Smooth muscle cell (in vitro differentiated cells): Measurements from ENCODE around the gene NUPR1. TPM values are rescaled to one million over a fixed set of nuclear protein-coding genes. Genes with fewer than 3 reads are reported as not detected.
"Not testable (repeated sequence)": the region's sequence is repeated elsewhere in the genome, so short reads cannot be mapped to it uniquely, and the experiment has no call there.

Experiments
- DNase-seq: peaks from one replicate; lab custom pipeline; 2025; ENCODE audit not compliant: unreplicated experiment; lab: John Stamatoyannopoulos, UW
- H2AFZ ChIP-seq: fragments of 200-600 bp; sonication (generic); 2 replicates; pipeline ENCODE4 v1.6.0; 2016; ENCODE audit warnings: antibody characterized with exemption, low read depth, mild to moderate bottlenecking
- H3F3A ChIP-seq: fragments of 200-600 bp; sonication (generic); 2 replicates; pipeline ENCODE4 v1.6.0; 2017; ENCODE audit warnings: antibody characterized with exemption, low read depth
- H3K27ac ChIP-seq: fragments of 200-600 bp; sonication (generic); 2 replicates; pipeline ENCODE4 v1.5.1; 2016; ENCODE audit warnings: low read depth, mild to moderate bottlenecking
- H3K27me3 ChIP-seq: fragments of 200-600 bp; sonication (generic); 2 replicates; pipeline ENCODE4 v1.6.1; 2016; ENCODE audit warnings: low read depth, mild to moderate bottlenecking
- H3K36me3 ChIP-seq: fragments of 200-600 bp; sonication (generic); 2 replicates; pipeline ENCODE4 v1.5.1; 2016; ENCODE audit warnings: low read depth
- H3K4me1 ChIP-seq: fragments of 200-600 bp; sonication (generic); 2 replicates; pipeline ENCODE4 v1.5.1; 2016; ENCODE audit warnings: low read depth
- H3K4me2 ChIP-seq: fragments of 200-600 bp; sonication (generic); 2 replicates; pipeline ENCODE4 v1.6.0; 2016; ENCODE audit warnings: mild to moderate bottlenecking
- H3K4me3 ChIP-seq: fragments of 200-600 bp; sonication (generic); 2 replicates; pipeline ENCODE4 v1.5.1; 2016; ENCODE audit warnings: mild to moderate bottlenecking
- H3K79me2 ChIP-seq: fragments of 200-600 bp; sonication (generic); 2 replicates; pipeline ENCODE4 v1.6.0; 2016; ENCODE audit warnings: low read depth, mild to moderate bottlenecking
- H3K9ac ChIP-seq: fragments of 200-600 bp; sonication (generic); 2 replicates; pipeline ENCODE4 v1.6.0; 2016; ENCODE audit warnings: low read depth
- H3K9me3 ChIP-seq: fragments of 200-600 bp; sonication (generic); replicated peaks from 2 replicates; pipeline ENCODE4 v1.5.1; 2016; ENCODE audit warnings: low read depth
- H4K20me1 ChIP-seq: fragments of 200-600 bp; sonication (generic); 2 replicates; pipeline ENCODE4 v1.6.0; 2016; ENCODE audit warnings: low read depth
- WGBS: methylation state at CpG from one replicate; pipeline ENCODE4 v1.1.7; 2016; ENCODE audit warnings: low lambda C conversion rate; 5-methylcytosine and 5-hydroxymethylcytosine counted together
- polyA plus RNA-seq: library from polyadenylated mRNA; unstranded; fragments of >200 nt; fragmentation: Nextera tagmentation; extraction: Ambion mirVana; gene quantifications from 2 replicates; pipeline ENCODE4 v1.2.1, GENCODE V29; 2016
- total RNA-seq: library from RNA; depleted of rRNA; stranded (reverse); fragments of >200 nt; gene quantifications from 2 replicates; pipeline ENCODE4 v1.2.3, GENCODE V29; 2014
- TF ChIP-seq, protein P1 (sequence below): fragments of 200-600 bp; sonication (generic); IDR thresholded peaks from 2 replicates; pipeline ENCODE4 v1.5.1; 2017; ENCODE audit warnings: borderline replicate concordance, mild to moderate bottlenecking, antibody characterized with exemption; ENCODE audit not compliant: insufficient read depth, poor library complexity, severe bottlenecking

The NUPR1 gene
- total and polyA plus RNA-seq, 2 experiments from 2014 or later = 0.67 to 22.2 TPM

DNA sequence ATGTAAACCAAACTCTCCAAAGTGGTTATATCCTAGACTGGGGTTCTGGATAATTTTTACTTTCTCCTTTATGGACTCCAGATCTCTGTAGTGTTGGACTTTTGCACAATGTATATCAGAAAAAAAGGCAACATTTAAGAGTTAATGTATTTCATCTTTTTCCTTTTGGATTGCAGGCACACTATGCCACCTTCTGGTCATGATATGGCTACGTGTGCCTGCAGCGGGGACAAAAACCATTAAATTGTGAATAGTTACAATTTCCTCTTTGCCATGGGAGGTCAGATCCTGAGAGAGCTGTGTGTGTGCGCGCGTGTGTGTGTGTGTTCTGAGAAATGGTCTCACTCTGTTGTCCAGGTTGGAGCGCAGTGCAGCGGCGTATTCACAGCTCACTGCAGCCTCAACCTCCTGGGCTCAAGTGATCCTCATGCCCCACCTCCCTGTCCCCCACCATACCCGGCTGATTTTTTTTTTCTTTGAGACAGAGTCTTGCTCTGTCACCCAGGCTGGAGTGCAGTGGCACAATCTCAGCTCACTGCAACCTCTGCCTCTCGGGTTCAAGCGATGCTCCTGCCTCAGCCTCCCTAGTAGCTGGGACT, 10.6 kb upstream of the NUPR1 start:
- Histone ChIP-seq H3K79me2 (no peaks in the 10 kb centered on the region), H3F3A (no peaks in the 10 kb centered on the region), H3K36me3 (no peaks in the 10 kb centered on the region), H3K27ac (no peak overlapping the region), H3K4me3 (no peak overlapping the region), H3K4me1 (no peaks in the 10 kb centered on the region), H4K20me1 (no peaks in the 10 kb centered on the region), H3K27me3 (no peaks in the 10 kb centered on the region), H2AFZ (no peak overlapping the region), H3K4me2 (no peak overlapping the region), H3K9me3 (no peaks in the 10 kb centered on the region), H3K9ac (no peak overlapping the region)
- 78% methylated on average over 11 of the region's 11 CpGs for WGBS
- TF ChIP-seq, protein P1, sequence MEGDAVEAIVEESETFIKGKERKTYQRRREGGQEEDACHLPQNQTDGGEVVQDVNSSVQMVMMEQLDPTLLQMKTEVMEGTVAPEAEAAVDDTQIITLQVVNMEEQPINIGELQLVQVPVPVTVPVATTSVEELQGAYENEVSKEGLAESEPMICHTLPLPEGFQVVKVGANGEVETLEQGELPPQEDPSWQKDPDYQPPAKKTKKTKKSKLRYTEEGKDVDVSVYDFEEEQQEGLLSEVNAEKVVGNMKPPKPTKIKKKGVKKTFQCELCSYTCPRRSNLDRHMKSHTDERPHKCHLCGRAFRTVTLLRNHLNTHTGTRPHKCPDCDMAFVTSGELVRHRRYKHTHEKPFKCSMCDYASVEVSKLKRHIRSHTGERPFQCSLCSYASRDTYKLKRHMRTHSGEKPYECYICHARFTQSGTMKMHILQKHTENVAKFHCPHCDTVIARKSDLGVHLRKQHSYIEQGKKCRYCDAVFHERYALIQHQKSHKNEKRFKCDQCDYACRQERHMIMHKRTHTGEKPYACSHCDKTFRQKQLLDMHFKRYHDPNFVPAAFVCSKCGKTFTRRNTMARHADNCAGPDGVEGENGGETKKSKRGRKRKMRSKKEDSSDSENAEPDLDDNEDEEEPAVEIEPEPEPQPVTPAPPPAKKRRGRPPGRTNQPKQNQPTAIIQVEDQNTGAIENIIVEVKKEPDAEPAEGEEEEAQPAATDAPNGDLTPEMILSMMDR = peak; percentile 40
- no peak for DNase-seq

- no peak overlapping the region for H3K4me2 ChIP-seq
- no peaks in the 10 kb centered on the region for H3K79me2 ChIP-seq
- TF ChIP-seq, protein P1 = no peak
- no peaks in the 10 kb centered on the region for H4K20me1 ChIP-seq
- 90% methylated on average over 11 of the region's 14 CpGs for WGBS
- no peaks in the 10 kb centered on the region for H3K36me3 ChIP-seq
- H3K4me3 ChIP-seq = no peak overlapping the region
- no peaks in the 10 kb centered on the region for H3F3A ChIP-seq
- no peaks in the 10 kb centered on the region for H3K27me3 ChIP-seq
- no peak overlapping the region for H2AFZ ChIP-seq
- H3K27ac ChIP-seq = no peak overlapping the region
- no peak for DNase-seq
- H3K9me3 ChIP-seq = no peaks in the 10 kb centered on the region
- H3K4me1 ChIP-seq = no peaks in the 10 kb centered on the region
- H3K9ac ChIP-seq = no peak overlapping the region
Measured at GRCh38 chr16:28548306-28548802, 9.6 kb upstream of the NUPR1 start.

DNA sequence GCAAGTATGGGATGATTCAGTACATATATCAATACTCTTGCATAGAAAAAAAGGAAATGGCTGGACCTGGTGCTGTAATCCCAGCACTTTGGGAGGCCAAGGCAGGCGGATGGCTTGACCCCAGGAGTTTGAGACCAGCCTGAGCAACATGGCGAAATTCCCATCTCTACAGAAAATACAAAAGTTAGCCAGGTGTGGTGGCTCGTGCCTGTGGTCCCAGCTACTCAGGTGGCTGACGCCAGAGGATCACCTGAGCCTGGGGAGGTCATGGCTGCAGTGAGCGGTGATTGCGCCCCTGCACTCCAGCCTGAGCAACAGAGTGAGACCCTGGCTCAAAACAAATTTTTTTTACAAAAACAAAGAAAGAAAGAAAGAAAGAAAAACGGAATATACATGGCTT, 7.9 kb upstream of the NUPR1 start:
- Histone ChIP-seq H3K4me1 (no peaks in the 10 kb centered on the region), H2AFZ (no peak overlapping the region), H4K20me1 (no peaks in the 10 kb centered on the region), H3F3A (no peaks in the 10 kb centered on the region), H3K36me3 (no peaks in the 10 kb centered on the region), H3K4me2 (no peak overlapping the region), H3K27ac (no peak overlapping the region), H3K4me3 (no peak overlapping the region), H3K27me3 (no peaks in the 10 kb centered on the region), H3K79me2 (no peaks in the 10 kb centered on the region), H3K9me3 (no peaks in the 10 kb centered on the region), H3K9ac (no peak overlapping the region)
- no peak for DNase-seq
- 87% methylated on average over 7 of the region's 7 CpGs for WGBS
- TF ChIP-seq, protein P1 = no peak

- not testable (repeated sequence) for H3K79me2 ChIP-seq, H4K20me1 ChIP-seq, DNase-seq, H3K27ac ChIP-seq, H3K4me3 ChIP-seq, H3K27me3 ChIP-seq, H3K36me3 ChIP-seq, H3F3A ChIP-seq, H3K9ac ChIP-seq, H3K4me2 ChIP-seq, H3K9me3 ChIP-seq, H2AFZ ChIP-seq, H3K4me1 ChIP-seq
- 93% methylated on average over 6 of the region's 7 CpGs for WGBS
Measured at GRCh38 chr16:28545964-28546363, 7.2 kb upstream of the NUPR1 start.
